H1 (cell line): ENCODE data around the gene OR10V1.

ENCODE experiments used
- ASH2L ChIP-seq: fragments of 200-600, 300-600 bp; sonication (generic); IDR thresholded peaks from one replicate; pipeline ENCODE4 v1.7.1; 2017; ENCODE audit warnings: low read length
- EP300 ChIP-seq, 2 experiments: IDR thresholded peaks; 1 replicate in 1 of 2; 2 replicates in 1 of 2; pipeline ENCODE4 v1.6.1; 2011 to 2012; ENCODE audit warnings: low read depth in 2 of 2, low read length in 2 of 2, mild to moderate bottlenecking in 2 of 2, borderline replicate concordance in 1 of 2, inconsistent platforms in 1 of 2, moderate library complexity in 1 of 2
- GABPA ChIP-seq: IDR thresholded peaks from 2 replicates; pipeline ENCODE4 v1.6.1; 2011; ENCODE audit warnings: mild to moderate bottlenecking, low read length, moderate library complexity, borderline replicate concordance; ENCODE audit not compliant: insufficient read depth
- HDAC2 ChIP-seq, 2 experiments: fragments of 300-600 bp in 1 of 2; sonication (generic) in 1 of 2; IDR thresholded peaks; 2 replicates each; pipeline ENCODE4 v1.6.1; 2011 to 2012; ENCODE audit warnings: low read depth in 2 of 2, low read length in 2 of 2, mild to moderate bottlenecking in 2 of 2, moderate library complexity in 2 of 2, borderline replicate concordance in 1 of 2, inconsistent platforms in 1 of 2
- HDAC6 ChIP-seq: IDR thresholded peaks from one replicate; pipeline ENCODE4 v1.7.1; 2012; ENCODE audit warnings: low read depth, mild to moderate bottlenecking, inconsistent platforms, low read length, moderate library complexity
- POLR2A ChIP-seq, 2 experiments: IDR thresholded peaks; 1 replicate in 1 of 2; 2 replicates in 1 of 2; pipeline ENCODE4 v1.6.1; 2011; ENCODE audit warnings: low read depth in 2 of 2, low read length in 2 of 2, mild to moderate bottlenecking in 2 of 2; ENCODE audit errors: control extremely low read depth in 1 of 2
- SP2 ChIP-seq: IDR thresholded peaks from 2 replicates; pipeline ENCODE4 v1.6.1; 2012; ENCODE audit warnings: mild to moderate bottlenecking, low read length, inconsistent platforms
- SP4 ChIP-seq: IDR thresholded peaks from 2 replicates; pipeline ENCODE4 v1.6.1; 2012; ENCODE audit warnings: low read length, inconsistent platforms
- SRF ChIP-seq: IDR thresholded peaks from 2 replicates; pipeline ENCODE4 v1.6.1; 2011; ENCODE audit warnings: mild to moderate bottlenecking, low read depth, low read length, moderate library complexity
- TF ChIP-seq, protein P1 (sequence below), 3 experiments: IDR thresholded peaks; 1 replicate in 2 of 3; 2 replicates in 1 of 3; pipeline versions ENCODE4 v1.5.1 to v1.6.1; 2011; ENCODE audit warnings: low read length in 3 of 3, mild to moderate bottlenecking in 3 of 3, inconsistent platforms in 2 of 3, low read depth in 1 of 3, moderate library complexity in 1 of 3; ENCODE audit not compliant: insufficient read depth in 1 of 3; ENCODE audit errors: control extremely low read depth in 1 of 3

GRCh38 chr11:59692915-59693314, 20.7 kb downstream of the OR10V1 start:
- TF ChIP-seq, protein P1, sequence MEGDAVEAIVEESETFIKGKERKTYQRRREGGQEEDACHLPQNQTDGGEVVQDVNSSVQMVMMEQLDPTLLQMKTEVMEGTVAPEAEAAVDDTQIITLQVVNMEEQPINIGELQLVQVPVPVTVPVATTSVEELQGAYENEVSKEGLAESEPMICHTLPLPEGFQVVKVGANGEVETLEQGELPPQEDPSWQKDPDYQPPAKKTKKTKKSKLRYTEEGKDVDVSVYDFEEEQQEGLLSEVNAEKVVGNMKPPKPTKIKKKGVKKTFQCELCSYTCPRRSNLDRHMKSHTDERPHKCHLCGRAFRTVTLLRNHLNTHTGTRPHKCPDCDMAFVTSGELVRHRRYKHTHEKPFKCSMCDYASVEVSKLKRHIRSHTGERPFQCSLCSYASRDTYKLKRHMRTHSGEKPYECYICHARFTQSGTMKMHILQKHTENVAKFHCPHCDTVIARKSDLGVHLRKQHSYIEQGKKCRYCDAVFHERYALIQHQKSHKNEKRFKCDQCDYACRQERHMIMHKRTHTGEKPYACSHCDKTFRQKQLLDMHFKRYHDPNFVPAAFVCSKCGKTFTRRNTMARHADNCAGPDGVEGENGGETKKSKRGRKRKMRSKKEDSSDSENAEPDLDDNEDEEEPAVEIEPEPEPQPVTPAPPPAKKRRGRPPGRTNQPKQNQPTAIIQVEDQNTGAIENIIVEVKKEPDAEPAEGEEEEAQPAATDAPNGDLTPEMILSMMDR (IDR thresholded peaks at IDR 0.05; ENCODE audit: control extremely low read depth in 1 of 3, insufficient read depth in 1 of 3, low read depth in 1 of 3, low read length in 3 of 3), result no peak
- TF ChIP-seq SP2, result no peak
- no peak for TF ChIP-seq SP4
- no peak for TF ChIP-seq SRF
- TF ChIP-seq ASH2L, result no peak
- TF ChIP-seq EP300 (IDR thresholded peaks at IDR 0.05; ENCODE audit: borderline replicate concordance in 1 of 2, low read depth in 2 of 2, low read length in 2 of 2), result no peak
- TF ChIP-seq GABPA, result no peak
- TF ChIP-seq POLR2A (IDR thresholded peaks at IDR 0.05; ENCODE audit: control extremely low read depth in 1 of 2, low read depth in 2 of 2, low read length in 2 of 2), result no peak
- TF ChIP-seq HDAC6, result no peak
- TF ChIP-seq HDAC2 (IDR thresholded peaks at IDR 0.05; ENCODE audit: borderline replicate concordance in 1 of 2, low read depth in 2 of 2, low read length in 2 of 2), result no peak
